GM18951 (cell line): ENCODE data around the gene TELO2.

ENCODE experiments used
- POLR2A ChIP-seq: IDR thresholded peaks from 4 replicates; pipeline ENCODE4 v1.6.1; 2011; ENCODE audit warnings: mild to moderate bottlenecking; ENCODE audit not compliant: insufficient read length, insufficient read depth; ENCODE audit errors: extremely low read depth
- in situ Hi-C: fragments of 300-500 bp; cut with MboI; formaldehyde crosslinking; loops from one replicate; pipeline ENCODE4 v1.12.0; 2022; ENCODE audit warnings: low sequenced_read_pairs, mixed read lengths, inconsistent platforms; ENCODE audit not compliant: unreplicated experiment

The TELO2 gene

GRCh38 chr16:1492923-1493745, at the start of gene TELO2:
Gene TELO2, plus strand, starts transcription at chr16:1493360. Its CDS starts 922 bp downstream, at chr16:1494282.
- TF ChIP-seq POLR2A = peak; percentile 72
- in situ Hi-C loops = no loop called here

GRCh38 chr16:1443403-1443973, 49.7 kb upstream of the TELO2 start:
- in situ Hi-C loops = no loop called here
- no peak for TF ChIP-seq POLR2A

DNA sequence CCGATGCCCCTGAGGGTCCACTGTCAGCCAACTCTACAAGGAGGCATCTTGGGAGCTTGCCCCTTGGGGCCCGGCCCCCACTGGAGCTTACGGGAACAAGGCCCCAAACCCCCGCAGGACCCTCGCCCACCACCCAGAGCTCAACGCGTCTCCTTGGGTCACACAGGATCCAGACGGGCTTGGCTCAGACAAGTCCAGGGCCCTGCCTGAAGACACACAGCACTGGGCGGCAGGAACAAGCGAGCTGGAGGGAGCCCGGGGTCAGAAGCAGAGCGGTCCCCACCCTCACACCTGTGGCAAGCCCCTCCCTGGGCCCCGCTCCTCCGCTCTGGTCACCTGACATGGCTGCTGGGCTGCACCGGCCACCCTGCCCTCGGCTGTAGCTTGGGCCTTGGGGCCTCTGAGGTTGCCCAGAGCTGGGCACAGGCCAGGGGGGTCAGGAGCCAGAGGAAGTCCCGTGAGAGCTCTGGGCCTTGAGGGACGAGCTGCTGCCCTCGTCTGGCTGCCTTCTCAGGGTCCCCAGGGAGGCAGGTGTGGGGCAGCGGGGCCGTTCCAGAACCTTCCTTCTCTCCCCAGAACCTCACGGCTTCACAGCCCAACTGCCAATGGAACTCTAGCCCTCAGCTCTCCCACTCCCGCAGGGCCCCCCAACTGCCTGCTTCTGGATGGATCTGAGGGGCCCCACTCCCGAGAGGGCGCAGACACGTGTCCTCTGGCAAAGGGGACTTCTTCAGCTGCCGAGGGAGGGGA, 49.0 kb upstream of the TELO2 start, which contains the start of gene CCDC154:
Gene CCDC154 (minus strand): TSS at position 577 of the 750 bp plus-strand sequence. CDS start 234 bp downstream, at position 343.
- in situ Hi-C loops = no loop called here
- TF ChIP-seq POLR2A = no peak

- no peak for TF ChIP-seq POLR2A
- in situ Hi-C loops = no loop called here
Observed at GRCh38 chr16:1444730-1445517, 48.2 kb upstream of the TELO2 start.

DNA sequence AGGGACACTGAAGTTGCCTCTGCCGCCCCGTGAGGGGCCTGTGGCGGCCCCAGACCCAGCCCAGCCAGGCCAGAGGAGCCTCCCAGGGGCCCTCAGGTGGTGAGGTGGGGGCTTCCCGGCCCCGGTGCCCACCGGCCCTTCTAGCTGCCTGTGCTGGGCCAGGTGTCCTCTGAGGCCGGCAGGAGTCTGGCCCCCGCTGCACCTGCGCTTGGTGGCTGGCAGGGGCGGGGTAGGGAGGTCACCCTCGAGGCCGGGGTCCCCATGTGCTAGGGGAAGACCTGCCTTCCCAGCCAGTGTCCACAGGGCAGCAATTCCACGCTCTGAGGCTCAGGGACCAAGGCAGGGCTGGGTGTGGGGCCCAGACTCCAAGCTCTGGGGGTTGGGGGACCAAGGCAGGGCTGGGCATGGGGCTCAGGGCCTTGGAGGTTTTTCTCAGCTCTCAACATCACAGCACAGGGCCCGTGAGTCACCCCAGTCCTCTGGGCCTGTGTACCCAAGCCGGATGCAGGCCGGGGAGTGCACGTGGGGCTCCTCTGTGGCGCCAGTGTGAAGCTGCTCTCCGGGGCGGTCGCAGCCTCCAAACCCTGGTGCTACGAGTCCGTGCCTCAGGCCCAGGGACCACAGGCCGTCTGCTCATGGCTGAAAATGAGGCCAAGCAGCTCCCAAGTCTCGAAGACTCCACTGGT, 47.5 kb upstream of the TELO2 start:
- in situ Hi-C loops = no loop called here

GRCh38 chr16:1446296-1447080, 46.7 kb upstream of the TELO2 start:
- TF ChIP-seq POLR2A = no peak
- in situ Hi-C loops = no loop called here

More for the DNA sequence above, 47.5 kb upstream of the TELO2 start:
- no peak for TF ChIP-seq POLR2A

DNA sequence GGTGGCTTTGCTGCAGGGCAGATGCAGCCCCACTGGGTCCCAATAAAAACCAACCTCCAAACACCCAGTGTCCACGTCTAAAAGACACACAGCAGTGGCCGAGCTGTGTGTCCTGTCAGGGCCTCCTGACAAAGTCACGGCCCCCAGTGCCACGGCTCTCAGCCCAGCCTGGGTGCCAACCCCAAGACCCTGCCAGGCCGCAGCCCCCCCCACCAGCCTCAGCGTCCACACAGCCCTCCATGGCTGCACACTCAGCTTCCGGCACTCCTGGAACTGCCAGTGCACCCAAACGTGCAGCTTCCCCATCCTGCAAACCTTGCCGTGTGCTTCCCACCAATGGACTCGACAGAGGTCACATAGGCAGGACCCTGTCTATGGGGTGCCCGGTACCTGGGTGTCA, 45.2 kb upstream of the TELO2 start:
- in situ Hi-C loops = no loop called here
- TF ChIP-seq POLR2A = no peak

DNA sequence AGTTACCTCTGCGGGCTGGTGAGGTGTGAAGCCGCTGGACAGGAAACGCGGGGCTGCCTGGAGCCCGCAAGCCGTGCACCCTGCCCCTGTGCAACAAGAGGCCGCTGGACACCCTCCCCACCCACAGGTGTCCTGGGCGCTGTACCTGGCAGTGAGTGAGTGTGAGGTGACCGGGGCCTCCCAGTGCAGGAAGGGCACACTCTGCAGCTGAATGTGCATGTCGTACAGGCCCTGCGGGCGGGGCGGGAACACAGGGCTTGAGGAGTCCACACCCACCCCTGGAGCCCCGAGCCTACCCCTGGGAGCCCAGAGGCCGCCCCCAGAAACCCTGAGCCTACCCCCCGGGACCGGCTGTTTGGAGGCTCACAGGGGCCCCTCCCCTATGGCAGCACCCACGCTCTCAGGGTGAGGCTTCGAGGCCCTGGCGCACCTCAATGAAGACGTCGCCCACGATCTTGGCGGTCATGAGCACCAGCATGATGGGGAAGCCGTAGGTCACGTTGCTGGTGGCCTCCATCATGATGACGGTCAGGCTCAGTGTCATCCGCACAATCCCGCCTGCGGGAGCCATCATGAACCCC, 44.5 kb upstream of the TELO2 start:
- in situ Hi-C loops = no loop called here

GRCh38 chr16:1449201-1449788, 43.9 kb upstream of the TELO2 start:
- in situ Hi-C loops = no loop called here
- no peak for TF ChIP-seq POLR2A

More for the DNA sequence above, 44.5 kb upstream of the TELO2 start:
- no peak for TF ChIP-seq POLR2A

GRCh38 chr16:1450218-1450617, 42.9 kb upstream of the TELO2 start:
- in situ Hi-C loops = no loop called here
- no peak for TF ChIP-seq POLR2A

DNA sequence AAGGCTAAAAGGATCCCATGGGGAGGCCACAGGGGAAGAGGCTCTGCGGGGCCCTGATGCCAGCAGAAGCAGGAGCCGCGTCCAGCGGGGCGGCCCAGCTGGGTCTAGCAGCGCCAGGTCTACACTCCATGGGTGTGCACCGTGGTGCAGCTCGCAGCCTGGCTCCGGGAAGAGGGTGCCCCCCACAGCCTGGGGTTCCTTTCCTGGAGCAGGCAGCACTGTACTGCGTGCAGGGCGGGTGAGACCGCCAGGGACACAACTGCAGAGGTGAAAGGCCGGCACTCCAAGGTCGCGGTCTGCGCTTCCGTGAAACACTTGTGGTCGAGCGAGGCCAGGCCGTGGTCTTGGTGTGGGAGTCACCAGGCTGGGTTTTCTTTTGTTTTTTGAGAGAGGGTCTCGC, 42.3 kb upstream of the TELO2 start:
- TF ChIP-seq POLR2A = no peak
- in situ Hi-C loops = no loop called here
